ENCODE data around the gene ABCC2.
"Not testable (repeated sequence)": the region's sequence is repeated elsewhere in the genome, so short reads cannot be mapped to it uniquely, and the experiment has no call there.

ABCC2 gene

GRCh38 chr10:99782447-99783286 is at the start of gene ABCC2:
Gene ABCC2, plus strand, starts transcription at chr10:99782640. Its CDS starts 205 bp downstream, at chr10:99782845.
- DNase-seq = no peak

- DNase-seq = no peak
Observed at GRCh38 chr10:99733366-99733765, 49.1 kb upstream of the ABCC2 start.

- DNase-seq = not testable (repeated sequence)
Observed at GRCh38 chr10:99734111-99734510, 48.3 kb upstream of the ABCC2 start.

DNA sequence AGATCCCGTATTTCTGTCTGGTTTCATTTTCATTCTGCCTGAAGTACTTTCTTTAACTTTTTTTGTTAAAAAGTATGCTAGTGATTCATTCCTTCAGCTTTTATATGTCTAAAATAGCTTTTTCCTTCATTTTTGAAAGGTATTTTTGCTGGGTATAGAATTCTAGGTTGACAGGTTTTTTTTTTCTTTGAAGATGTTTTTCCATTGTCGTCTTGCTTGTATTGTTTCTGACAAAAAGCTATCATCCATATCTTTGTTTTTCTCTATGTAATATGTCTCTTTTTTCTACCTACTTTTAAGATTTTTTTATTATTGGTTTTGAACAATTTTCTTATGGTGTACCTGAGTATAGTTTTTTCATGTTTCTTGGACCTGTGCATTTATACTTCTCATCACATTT is 42.2 kb upstream of the ABCC2 start:
- no peak for DNase-seq

DNA sequence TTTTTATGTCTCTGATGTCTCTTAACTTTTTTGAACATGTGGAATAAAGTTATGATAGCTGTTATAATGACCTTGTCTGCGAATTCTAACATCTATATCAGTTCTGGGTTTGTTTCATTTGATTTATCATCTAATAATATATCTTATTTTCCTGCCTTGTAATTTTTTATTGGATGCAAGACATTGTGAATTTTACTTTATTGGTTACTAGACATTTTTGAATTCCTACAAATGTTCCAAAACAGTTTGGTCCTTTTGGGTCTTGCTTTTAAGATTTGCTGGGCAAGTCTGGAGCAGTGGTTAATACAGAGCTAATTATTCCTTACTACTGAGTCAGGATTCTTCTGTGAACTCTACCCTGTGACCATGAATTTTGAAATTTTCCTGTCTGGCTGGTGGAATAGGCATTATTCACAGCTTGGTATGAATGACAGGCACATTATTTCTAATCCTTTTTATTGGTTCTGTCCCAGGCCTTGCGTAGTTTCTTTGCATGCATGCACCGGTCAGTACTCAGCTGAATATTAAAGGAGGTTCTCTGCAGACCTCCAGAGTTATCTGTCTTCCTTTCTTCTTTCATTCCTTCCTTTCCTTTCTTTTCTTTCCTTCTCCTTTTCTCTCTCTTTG is 41.4 kb upstream of the ABCC2 start:
- no peak for DNase-seq

- DNase-seq = no peak
Observed at GRCh38 chr10:99742254-99742653, 40.2 kb upstream of the ABCC2 start.

DNA sequence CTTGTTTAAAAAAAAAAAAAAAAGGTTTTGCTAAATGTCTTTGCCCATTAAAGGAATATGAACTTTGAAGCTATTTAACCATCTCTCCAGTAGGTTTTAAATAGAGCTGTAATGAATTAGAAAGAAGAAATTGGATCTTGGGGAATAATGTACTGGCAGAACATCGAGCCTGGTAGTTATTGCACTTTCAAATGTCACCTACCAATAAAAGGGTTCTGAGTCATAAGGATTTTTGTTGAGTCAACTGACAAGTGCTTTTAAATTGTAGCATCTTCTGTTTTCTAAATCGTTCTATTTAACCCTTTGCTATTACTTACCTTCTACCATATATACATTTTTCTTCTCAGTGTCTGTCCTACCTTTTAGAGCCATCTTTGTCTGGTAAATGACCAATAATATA is 39.7 kb upstream of the ABCC2 start:
- no peak for DNase-seq

DNA sequence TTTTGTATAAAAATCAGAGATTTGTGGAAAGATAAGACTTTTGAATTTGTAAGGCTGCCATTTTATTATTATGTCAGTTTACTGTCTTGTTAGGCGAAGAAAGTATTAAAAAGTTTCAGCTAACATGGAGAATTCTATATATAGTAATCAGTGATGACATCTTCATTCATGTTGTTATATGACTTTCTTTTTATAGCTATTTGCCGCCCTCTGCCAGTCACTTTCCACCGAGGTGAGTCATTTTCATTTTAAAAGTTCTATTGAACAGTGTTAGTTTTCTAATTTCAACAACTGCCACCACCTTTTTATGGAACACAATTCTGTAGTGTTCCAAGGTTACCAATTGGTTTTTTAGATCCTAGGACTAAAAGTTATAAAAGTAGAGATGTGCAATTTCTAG is 38.6 kb upstream of the ABCC2 start:
- no peak for DNase-seq

- DNase-seq = not testable (repeated sequence)
Observed at GRCh38 chr10:99746166-99746565, 36.3 kb upstream of the ABCC2 start.

DNA sequence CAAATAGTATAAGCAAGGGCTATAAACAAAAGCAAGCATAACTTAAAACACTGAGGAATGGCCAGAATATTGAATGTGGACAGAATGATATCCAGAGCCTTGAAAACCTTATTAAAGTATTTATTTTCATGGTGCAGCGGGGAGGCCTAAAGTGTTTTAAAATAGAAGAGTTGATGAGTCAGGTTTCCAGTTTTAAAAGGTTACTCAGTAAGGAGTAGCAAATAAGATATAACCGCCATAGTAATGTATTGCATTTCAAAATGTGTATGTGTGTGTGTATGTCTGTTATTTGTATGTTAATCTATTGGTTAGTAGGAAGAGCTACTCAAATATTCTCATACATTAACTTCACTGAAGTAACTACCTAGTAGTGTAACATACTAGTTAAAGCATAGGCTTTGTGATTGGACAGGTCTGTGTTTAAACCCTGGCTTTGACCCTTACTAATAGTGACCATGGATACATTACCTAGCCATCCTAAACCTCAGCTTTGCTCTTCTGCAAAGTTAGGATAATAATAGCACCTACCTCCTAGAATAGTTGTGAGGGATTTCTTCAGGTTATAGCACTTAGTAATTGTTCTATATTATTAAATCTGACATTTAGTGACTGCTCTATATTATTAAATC is 33.5 kb upstream of the ABCC2 start:
- no peak for DNase-seq

DNA sequence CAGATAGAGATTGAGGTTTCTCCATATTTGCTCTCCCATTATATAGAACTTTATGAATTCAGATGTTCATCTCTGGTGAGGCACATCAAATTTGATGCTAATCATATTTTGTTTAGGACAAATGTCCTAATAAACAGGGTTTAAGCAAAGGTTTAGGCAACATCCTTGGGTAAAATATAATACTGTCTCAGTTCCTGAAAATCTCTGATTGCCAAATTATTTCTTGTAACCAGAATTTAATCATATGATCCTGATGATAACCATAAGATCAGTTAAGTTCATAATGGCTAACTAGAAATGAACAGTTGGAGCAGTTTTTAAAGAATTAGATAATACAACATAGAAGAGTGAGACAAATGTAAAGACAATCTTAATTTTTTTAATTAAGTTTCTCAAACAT is 31.8 kb upstream of the ABCC2 start:
- DNase-seq = no peak

DNA sequence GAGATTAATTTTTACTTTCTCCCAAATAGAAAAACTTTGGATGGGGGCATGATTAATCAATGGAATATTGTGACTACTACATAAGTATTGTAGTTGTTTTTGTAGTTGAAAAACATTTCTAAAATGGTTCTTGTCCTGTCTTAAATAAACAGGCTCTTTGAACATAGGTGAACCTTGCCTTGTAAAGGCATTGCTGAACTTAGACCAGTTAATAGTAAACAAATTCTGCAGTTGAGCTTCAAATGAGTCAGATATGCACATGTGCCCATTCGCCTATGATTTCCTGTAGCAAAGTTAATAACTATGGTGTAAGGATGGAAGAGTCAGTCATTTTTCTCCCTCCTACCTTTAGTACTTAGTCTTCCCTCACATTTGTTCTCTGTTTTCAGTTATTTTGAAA is 27.8 kb upstream of the ABCC2 start:
- DNase-seq = no peak

DNA sequence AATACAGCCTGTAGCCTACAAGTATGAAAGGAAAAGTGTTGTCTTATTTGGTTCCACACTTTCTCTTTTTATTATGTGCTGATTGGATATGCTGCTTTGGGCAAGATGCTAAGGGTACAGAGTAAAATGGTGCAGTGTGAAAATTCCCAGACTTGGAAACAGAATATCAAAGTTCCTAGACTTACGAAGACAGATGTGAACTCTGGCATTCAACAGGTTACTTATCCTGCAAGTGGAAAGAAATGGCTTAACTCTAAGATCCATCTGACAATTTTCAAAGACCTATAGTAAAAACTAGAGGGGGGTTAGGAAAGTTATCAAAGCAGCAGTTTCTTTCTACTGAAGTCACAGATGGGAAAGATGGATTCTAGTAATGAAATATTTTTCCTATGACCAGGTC is 26.3 kb upstream of the ABCC2 start:
- no peak for DNase-seq

- DNase-seq = no peak
Observed at GRCh38 chr10:99758211-99758891, 24.1 kb upstream of the ABCC2 start.

GRCh38 chr10:99760321-99760720 is 22.1 kb upstream of the ABCC2 start:
- DNase-seq = no peak

- DNase-seq = no peak
Observed at GRCh38 chr10:99761365-99761764, 21.1 kb upstream of the ABCC2 start.

DNA sequence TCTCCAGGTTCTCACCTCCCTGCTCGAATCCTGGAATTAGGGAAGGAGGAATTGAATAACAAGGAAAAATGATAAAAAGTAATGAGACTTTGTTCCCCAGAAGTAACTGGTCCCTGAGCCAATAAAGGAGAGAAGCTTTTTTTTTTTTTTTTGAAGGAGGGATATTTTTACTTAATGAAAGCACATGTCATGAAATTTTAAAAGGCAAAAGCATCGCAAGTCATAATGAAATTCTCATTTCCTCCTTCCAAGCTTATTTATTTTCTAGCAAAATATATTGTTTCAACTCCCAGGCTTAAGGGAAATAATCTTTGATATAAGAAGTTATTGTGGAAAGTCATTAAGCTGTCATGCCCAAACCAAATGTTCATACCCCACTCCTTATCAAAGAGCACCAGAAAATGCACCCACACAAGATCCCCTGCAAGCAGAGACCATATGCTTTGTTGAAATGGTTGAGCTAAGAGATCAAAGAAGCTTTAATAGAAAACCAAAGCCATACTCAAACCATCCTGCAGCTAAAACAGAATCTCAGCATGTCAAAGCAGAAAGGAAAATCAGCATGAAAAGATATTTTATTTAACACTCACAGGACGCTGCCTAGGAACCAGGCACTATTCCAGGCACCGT is 16.7 kb upstream of the ABCC2 start:
- DNase-seq = no peak

DNA sequence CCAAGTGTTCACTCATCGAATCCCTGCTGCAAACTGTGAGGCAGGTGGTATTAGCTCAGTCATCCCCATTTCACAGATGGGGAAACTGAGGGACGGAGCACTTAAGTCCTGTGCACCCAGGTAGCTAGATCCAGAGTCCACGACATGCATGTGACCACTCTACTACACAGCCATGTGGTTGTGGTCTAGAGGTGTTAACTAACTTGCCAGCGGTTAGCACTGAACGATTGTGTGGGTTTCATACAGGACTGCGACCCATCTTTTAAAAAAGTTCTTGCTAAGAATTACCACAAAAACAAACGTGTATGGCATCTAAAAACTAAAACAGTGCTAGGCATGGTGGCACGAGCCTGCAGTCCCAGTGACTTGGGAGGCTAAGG is 16.1 kb upstream of the ABCC2 start:
- DNase-seq = no peak

DNA sequence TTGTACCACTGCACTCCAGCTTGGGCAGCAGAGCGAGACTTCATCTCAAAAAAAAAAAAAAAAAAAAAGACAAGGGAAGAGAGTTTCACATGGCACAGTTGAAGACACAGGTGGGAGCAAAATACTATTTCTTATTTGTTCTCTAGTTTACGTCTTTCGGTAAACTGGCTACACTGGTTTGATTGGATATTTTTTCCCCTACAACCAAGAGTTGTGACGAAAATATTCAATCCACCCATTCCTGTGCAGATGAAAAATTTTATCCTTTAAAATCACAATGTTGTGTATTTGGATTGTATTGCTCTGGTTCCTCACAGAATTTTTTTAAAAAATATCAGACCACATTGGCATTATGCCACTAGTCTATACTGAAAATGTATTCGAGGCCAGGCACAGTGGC is 14.5 kb upstream of the ABCC2 start:
- no peak for DNase-seq

DNA sequence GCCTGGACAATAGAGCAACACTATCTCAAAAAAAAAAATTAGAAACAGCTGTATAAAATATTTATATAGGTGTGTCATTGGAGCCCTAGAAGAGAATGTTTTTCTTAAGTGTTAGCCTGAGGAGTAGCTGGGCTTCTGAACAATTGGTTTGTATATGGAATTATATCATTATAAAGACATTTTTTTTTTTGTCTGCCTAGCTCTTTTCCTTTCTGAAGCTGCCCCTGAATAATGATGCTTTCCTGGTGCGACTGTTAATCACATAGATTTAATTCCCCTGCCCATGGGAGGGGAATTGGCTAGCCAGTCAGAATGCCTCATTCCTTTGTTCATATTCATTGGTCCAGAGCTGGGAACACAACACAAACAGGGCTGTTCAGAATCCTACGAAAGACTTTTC is 13.9 kb upstream of the ABCC2 start:
- DNase-seq = no peak

- DNase-seq = no peak
Observed at GRCh38 chr10:99769706-99770105, 12.7 kb upstream of the ABCC2 start.

DNA sequence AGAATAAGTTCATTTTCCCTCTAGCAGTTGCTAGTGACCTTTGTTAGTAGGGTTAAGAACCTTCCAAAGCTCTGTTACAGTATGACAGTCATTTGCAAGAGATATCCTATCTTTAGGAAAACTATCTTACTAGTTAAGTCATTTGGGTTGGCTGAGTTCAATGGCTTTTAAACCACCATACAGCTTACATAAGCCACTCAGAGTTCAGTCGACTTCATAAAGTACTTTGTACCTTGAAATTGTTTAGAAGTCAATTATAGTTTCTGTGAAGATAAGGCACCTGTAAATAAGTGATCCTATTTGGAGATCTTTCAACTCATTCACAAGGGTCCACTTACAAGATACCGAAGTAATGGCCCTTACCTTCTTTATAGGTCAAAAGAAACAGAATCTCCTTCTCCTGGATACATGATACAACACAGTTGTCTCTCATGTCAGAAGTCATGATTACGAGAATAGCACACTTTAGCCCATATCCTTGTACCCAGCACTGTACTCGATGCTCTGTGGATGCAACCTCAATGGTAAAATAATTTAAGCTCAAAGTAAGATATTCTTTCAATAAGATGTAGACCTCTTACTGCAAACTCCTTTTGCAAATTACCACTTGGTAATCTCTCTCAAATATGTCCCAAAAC is 11.9 kb upstream of the ABCC2 start:
- no peak for DNase-seq

- no peak for DNase-seq
Observed at GRCh38 chr10:99775850-99776249, 6.6 kb upstream of the ABCC2 start.

All from activated CD4-positive, alpha-beta T cell treated with anti-CD3 and anti-CD28 coated beads, Interleukin-2, amount 50 U/mL, for 1 hour (primary cell).